Left colon (tissue), 2 donors: ENCODE results near the gene HS1BP3. TPM values are rescaled to one million over a fixed set of nuclear protein-coding genes. Genes with fewer than 3 reads are reported as not detected.

Source experiments
- ATAC-seq: fragments of 200-7000 bp; cut with Tn5 transposase; one replicate; pipeline ENCODE4 v1.9.1; 2020; ENCODE audit warnings: mild to moderate bottlenecking, moderate library complexity
- DNase-seq, 2 donors: peaks; one replicate each; pipeline ENCODE4 v3.0.0-alpha.2; 2020
- intact Hi-C, 2 donors: fragments of 100-400 bp; cut with DNase I in 1 of 2; cut with micrococcal nuclease in 1 of 2; formaldehyde crosslinking; loops; one replicate each; pipeline versions ENCODE4 v1.11.2 to v1.14.0; 2022; cut with DNase I, micrococcal nuclease
- total RNA-seq, 2 donors: library from RNA; stranded (reverse); fragmentation: NEBNext Ultra II Directional; extraction: Animal tissue kit (Norgen Biotek cat#: 25700); gene quantifications; one replicate each; pipeline ENCODE4 v1.2.1, GENCODE V29; 2021
- donor health status: DM: no; HTN: no; CAD: no.
- donor health status: DM: yes; HTN: yes; CAD: no.

Gene HS1BP3
- total RNA-seq, 2 donors from 2014 or later, result 26.9 to 33.5 TPM

DNA sequence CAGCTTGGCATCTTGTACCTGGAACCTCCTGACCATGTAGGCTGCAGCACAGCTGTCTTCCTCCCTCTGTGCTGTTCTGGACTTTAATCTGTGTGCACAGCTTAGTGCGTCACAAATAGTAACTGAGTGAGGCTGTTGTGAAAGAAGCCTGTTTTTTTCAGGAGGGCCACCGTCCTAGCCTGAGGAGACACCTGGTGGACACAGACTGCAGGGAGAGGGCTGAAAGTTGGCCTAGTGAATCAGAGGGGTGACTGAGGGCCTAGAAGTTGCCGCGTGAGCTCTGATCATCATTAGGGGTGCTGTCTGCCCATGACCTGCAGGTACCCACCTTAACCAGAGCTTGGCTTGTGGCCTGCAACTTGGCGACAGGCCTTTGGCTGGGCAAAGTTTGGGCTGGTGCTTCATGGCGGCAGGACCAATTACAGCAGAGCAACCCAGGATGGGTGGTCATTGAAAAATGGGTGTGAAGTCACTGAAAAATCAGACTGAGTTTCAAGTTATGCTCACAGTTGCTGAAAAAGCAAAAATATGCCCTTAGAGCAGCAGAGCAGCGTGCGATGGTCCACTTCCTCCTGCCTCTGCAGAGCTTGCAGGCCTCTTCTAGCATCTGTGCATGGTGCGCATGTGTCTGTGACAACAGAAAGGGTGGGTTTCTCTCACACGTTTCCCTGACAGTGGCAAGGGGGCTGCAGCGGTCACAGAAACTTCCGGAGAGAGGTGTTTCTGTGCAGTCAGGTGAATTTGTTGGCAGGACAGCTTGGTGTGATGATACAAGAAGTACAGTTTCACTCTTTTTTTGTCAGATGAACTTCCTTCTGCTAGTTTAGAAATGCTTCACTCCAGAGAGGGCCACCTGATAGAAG is 25.7 kb upstream of the HS1BP3 start:
- peak in 1 of 2 donors; percentile 55 for DNase-seq
- peak; percentile 89 for ATAC-seq
- intact Hi-C loops, result no loop called here

DNA sequence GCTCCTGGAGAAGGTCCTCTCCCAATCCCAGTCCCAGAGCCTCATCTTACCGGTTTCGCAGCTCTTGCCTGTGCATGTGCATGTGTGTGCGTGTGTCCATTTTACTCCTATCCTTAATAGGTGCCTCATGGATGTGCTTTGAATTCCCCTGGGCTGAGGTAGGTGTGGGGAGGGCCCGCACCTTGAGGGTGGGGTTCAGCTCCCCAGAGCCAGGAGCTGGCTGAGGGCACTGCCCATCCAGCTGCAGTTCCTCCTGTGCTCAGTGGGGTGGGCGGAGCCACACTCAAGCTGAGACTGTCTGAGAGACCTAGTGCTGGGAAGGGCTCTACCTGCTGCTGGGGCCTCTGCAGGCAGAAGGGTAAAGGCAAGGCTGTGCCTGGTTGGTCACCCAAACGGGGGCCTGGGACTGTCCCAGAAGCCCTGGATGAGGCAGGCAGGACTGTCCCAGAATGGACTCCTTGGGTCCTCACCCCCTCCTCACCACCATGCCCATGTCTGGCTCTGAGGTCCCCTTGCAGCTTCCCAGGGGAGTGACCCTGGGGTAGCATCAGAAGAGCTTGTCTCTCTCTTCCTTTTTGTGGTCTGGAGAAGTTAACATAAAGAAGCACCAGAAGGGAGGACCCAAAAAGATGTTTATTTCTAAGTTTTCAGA is 24.9 kb upstream of the HS1BP3 start:
- peak; percentile 93 for ATAC-seq
- intact Hi-C loops, result no loop called here
- DNase-seq, result peak; percentile 74 to 80

DNA sequence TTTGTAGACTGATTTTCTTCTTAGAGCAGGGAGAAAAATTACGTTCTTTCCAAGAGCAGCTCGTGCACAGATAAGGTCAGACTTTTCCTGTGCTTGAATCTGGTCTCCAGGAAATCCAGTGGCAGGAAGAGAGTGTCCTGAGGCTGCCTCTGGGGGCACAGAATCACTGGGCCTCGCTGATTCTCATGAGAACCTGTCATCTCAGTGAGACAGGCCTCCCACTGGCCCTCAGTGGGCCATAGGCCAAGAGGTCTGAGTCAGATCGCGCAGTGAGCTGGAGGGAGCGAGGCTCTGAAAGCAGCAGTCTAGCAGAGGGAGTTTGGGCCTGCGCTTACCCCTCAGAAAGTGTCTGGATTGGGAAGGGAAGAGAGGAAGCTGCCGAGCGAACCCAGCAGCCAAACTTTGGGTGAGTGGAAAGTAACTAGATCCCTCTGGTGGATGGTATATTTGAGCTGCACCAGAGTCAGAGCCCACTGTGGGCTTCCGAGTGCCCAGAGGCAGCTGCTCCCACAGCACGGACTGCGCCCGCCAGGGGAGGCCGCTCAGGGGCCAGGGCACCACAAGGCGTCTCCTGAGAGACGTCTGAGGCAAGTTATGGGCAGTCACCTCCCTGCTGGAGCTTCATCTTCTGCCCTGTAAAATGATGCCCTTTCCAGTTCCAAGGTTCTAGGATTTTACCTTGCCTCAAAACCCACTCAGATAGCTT is 24.2 kb upstream of the HS1BP3 start:
- ATAC-seq (no peak), DNase-seq (no peak)
- intact Hi-C loops, result no loop called here

DNA sequence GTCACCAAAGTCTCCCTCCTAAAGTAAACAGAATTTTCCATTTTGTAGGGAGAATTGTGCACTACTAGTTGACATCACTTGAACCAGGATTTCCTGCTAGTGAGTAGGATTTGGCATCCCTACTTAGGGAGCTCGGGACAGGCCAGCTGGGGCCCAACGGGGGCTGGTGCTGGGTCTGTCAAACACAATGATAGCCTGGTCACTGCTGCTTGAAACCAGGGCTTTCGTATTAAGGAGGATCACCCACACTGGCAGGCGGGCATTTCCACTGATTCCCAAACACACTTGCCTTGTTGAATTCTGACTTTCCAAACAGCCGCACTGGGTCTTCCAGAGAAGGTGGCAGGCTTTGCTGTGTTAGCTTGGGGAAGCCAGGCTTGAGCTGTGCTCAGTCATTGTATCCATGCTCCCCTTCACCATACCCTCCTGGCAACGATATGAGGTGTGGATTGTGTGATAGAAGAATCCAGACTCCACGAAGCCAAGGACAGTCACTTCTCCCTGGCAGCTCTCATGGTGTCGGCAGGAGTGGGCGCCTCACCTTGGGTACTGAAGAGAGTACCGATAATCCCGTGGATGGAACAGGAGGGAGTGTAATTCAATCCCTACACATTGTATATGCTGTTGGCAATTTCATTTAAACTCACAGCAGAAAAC is 23.5 kb upstream of the HS1BP3 start:
- intact Hi-C loops, result no loop called here
- no peak for DNase-seq
- no peak for ATAC-seq

DNA sequence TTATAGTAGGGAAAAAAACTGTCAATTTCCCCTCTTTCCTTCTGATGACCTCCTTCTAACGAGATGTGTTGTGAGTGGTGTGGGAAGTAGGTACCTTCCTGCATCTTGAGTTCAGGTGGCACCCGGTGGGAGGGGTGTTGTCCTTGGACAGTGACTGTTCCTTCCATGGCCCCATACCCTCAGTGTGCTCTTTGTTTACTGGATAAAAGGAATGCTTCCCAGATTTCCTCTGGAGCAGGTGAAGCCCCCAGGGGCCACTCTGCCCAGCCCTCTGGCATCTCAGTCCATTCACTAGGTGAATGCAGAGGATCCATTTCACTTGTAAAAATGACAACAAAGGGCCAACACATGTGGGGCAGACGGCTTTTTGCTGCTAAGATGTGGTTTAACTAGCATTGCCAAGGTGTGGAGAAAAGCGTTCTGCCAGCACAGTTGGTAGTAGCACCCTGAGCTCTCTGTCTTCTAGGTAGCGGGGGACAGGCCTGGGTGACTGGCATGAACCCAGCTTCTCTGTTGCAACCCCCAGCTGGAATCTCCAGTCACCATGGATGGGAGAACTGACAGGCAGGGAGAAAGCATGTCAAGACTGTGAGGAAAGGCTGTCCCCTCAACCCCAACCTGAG is 22.9 kb upstream of the HS1BP3 start:
- intact Hi-C loops, result no loop called here
- DNase-seq, result no peak
- ATAC-seq, result no peak

DNA sequence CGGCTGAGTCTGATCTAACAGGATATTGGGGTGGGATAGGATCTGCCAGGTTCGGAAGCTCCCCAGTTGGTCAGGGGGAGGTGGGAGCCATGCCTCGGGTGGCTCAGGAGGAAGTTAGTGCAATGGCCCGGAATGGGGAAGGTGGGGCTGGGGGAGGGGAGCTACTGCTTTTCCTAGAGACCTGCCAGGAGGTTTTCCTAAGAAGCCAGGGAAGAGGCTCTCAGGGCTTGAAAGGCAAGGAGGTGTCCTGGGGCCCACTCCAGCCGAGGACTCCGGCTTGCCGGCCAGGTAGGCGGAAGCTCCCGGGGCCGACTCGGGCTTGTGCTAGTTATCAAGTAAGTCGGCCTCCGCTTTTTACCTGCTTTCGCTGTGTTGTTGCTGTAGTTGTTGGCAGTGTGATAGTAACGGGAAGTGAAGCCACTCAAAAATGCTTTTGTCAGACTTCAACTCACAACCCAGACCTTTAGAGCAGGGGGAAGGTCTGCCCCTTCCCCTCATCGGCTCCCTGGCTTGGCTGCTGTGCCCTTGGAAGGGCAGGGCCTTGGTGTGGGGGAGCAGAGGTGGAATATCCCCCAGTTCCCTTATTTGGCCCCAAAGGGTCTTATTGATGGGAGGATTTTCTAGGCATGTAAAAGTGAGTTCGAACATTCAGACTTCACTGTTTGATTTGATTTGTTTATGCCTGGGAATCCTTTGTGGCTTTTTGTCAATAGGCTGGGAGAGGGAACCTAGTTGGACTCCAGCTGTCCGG is 21.5 kb upstream of the HS1BP3 start:
- intact Hi-C loops, result no loop called here
- ATAC-seq, result no peak
- DNase-seq, result no peak

DNA sequence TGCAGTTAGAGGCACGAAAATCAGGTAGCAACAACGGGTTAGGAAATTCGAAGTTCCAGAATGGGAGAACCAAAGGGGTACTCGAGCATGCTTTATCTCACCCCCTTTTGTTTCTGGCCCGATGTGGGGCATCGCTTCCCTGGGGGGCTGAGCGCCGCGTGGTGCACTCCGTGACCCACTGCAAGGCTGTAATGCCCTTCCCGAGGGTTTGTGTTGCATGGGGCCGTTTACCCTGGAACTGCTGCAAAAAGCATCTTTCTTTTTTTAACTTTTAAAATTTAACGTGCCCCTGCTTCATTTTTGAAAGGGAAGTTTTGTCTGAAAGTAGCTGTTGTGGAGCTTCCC is 20.8 kb upstream of the HS1BP3 start:
- ATAC-seq, result no peak
- DNase-seq, result no peak
- intact Hi-C loops, result no loop called here

DNA sequence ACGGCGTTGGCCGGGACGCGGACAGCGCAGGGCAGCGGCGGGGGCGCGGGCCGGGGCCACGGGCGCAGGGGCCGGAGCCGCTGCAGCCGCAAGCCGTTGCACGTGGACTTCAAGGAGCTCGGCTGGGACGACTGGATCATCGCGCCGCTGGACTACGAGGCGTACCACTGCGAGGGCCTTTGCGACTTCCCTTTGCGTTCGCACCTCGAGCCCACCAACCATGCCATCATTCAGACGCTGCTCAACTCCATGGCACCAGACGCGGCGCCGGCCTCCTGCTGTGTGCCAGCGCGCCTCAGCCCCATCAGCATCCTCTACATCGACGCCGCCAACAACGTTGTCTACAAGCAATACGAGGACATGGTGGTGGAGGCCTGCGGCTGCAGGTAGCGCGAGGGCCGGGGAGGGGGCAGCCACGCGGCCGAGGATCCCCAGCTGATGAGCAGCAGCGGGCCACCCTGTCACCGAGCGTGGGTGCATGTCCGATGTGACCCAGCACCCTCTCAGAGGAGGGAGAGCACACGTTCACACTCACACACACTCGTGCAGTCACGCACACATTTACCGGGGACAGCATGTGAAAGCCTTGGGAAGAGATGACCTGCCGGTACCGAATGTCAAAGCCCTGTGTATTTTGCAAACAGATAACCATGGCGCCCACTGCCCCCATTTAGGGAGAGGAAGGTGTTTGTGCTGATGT is 20.3 kb upstream of the HS1BP3 start:
- ATAC-seq, result no peak
- intact Hi-C loops, result no loop called here

DNA sequence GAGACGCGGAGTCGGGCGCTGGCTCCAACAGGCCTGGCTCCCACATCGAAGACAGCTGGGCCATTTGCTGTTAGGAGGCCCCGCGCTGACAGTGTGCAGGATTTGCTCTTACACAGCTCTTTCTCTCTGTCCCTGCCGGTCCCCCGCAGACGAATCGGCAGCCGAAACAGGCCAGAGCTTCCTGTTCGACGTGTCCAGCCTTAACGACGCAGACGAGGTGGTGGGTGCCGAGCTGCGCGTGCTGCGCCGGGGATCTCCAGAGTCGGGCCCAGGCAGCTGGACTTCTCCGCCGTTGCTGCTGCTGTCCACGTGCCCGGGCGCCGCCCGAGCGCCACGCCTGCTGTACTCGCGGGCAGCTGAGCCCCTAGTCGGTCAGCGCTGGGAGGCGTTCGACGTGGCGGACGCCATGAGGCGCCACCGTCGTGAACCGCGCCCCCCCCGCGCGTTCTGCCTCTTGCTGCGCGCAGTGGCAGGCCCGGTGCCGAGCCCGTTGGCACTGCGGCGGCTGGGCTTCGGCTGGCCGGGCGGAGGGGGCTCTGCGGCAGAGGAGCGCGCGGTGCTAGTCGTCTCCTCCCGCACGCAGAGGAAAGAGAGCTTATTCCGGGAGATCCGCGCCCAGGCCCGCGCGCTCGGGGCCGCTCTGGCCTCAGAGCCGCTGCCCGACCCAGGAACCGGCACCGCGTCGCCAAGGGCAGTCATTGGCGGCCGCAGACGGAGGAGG is 19.6 kb upstream of the HS1BP3 start:
- intact Hi-C loops, result no loop called here

More for the DNA sequence above, 20.3 kb upstream of the HS1BP3 start:
- DNase-seq, result no peak

DNA sequence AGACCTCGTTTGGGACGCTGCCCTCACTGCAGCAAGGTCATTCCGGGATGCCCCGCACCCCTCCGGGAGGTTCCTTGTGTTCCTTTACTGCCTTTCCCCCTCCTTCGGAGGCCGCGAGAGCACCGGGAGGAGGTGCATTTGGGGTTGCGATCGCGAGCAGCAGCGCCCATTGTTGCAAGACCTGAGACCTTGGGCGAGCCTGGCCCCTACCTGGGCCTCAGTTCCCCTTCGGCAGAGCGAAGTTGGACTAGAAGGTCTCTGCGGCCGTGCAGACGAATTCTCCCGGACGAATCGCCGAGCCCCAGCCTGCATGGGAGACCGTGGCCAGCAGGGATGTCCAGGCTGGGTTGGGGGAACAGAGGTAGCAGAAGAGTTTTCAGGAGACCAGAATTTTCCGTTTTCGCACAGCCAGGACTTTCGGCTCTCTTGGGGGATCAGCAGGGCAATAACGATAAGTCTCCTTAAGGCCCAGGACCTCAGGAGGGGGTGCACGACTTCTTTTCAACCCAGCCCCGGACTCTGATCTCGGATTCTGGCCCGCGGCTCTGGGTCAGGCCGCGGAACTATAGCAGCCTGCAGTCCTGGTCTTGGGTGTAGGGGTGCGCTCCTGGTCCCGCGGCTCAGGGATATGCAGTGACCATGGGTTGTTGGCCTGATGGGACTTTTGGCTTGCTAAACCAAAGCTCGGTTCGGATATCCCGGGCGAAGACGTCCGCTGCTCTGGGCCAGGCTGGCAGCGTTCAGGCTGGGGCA is 18.8 kb upstream of the HS1BP3 start:
- ATAC-seq (no peak), DNase-seq (no peak)
- intact Hi-C loops, result loop anchor here in 1 of 2 donors (10.0 kb wide), 1 partner anchor 295 kb away; no protein-coding TSS in a partner anchor

More for the DNA sequence above, 19.6 kb upstream of the HS1BP3 start:
- ATAC-seq, result peak; percentile 15
- DNase-seq, result no peak

DNA sequence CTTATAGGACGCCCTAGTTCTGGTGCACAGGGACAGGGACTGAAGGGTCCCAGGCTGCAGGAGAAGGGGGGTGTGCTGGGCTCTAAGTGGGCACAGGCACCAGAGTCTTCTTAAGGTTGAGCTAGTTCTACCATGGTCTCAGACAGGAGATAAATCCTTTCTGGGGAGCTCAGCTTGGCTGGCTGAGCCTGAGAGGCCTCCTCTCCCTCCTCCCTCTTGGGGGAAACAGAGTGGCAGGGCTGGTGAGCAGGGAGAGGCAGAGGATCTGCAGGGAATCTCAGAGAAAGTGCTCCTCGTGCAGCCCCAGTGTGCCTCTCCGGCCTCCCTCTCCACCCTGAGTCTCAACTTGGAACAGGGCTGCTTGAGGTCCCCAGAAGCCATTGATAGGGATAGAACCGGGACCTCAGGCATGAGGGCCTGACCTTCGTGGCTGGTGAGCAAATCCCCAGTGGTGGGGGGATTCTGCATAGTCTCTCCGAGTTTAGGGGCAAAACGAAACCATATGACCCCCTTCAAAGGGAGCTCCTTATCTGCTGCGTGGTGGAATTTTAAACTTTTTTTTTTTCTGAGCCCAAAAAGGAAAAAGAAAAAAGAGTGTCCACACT is 18.1 kb upstream of the HS1BP3 start:
- intact Hi-C loops, result loop anchor here in 1 of 2 donors (10.0 kb wide), 1 partner anchor 296 kb away; no protein-coding TSS in a partner anchor
- ATAC-seq (no peak), DNase-seq (no peak)

DNA sequence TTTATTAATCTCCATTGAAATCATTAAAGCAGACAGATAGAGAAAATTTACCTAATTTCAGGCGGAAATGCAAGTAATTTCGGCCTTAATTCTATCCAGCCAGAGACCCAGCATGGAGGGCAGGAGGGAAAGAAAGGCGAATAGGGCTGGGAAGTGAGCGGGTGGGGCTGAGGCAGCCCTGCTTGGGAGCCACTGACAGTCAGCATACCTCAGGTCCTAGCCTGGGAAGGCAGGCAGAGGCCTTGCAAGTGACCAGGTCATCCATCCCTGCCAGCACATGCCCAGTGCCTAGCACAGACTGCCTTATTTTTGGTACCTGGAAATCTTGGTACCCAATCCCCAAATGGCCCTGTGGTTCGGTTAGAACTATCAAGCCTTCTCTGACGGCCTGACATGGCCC is 17.6 kb upstream of the HS1BP3 start:
- ATAC-seq, result no peak
- intact Hi-C loops, result loop anchor here in 1 of 2 donors (10.0 kb wide), 1 partner anchor 296 kb away; no protein-coding TSS in a partner anchor
- no peak for DNase-seq

DNA sequence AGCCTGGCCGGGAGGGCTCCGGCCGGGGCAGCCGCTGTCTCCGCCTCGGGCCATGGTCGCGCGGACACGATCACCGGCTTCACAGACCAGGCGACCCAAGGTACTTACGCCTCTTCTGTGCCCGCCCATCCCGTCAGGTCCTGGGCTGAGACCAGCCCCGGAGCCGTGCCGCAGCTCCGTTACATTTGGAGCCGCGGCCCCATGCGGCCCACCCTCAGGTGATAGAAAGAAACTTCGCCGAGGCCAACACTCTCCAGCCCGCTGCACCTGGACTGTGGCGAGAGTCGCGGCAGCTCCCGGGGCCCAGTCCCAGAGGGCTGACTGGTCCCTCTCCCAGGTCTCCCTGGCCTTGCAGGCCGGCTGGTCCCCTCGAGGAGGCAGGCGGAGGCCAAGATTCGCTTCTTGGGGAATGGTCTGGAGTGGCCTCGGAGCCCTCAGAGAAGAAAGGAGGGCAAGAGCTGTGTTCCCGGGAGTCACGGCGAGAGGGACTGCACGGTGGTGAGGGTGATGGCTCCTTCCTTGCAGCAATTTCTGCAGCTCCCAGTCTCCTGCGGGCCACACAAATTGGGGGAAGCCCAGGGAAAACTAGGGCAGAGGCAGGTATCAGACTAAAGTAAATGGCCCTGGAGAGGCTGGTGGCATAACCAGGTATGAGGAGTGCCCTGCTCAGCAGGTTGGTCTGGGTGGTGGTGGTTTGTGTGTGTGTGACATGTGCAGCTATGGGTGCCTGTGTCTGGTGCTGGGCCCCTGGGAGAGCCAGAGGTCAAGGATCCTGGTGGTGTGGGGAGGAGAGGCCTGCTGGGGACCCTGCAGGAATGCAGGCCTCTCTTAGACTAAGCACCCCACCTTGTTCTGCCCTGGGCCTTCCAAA is 16.9 kb upstream of the HS1BP3 start:
- ATAC-seq (no peak), DNase-seq (no peak)
- intact Hi-C loops, result loop anchor here in 1 of 2 donors (10.0 kb wide), 1 partner anchor 297 kb away; no protein-coding TSS in a partner anchor

DNA sequence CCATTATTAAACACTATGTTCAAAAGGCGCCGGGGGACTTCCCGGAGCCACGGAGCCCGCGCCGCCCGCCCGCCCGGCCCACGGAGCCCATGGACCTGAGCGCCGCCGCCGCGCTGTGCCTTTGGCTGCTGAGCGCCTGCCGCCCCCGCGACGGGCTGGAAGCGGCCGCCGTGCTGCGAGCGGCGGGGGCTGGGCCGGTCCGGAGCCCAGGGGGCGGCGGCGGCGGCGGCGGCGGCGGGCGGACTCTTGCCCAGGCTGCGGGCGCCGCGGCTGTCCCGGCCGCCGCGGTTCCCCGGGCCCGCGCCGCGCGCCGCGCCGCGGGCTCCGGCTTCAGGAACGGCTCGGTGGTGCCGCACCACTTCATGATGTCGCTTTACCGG is 16.2 kb upstream of the HS1BP3 start:
- DNase-seq, result no peak
- intact Hi-C loops, result loop anchor here in 1 of 2 donors (10.0 kb wide), 1 partner anchor 298 kb away; no protein-coding TSS in a partner anchor
- peak; percentile 19 for ATAC-seq
